Keratinocyte (primary cell): ENCODE measurements around the gene IGSF9. TPM values are rescaled to one million over a fixed set of nuclear protein-coding genes. Genes with fewer than 3 reads are reported as not detected.

ENCODE experiments used
- DNase-seq: peaks from one replicate; pipeline ENCODE4 v3.0.0-alpha.2; 2011; ENCODE audit warnings: low read depth, missing footprints, low spot score
- FAIRE-seq: peaks from 2 replicates; lab custom pipeline; 2011; peaks lifted over from hg19 to GRCh38; lab: Jason Lieb, UNC
- H2AFZ ChIP-seq: 2 replicates; pipeline ENCODE4 v1.6.0; 2012; ENCODE audit warnings: low read length, control low read depth, inconsistent platforms; ENCODE audit not compliant: control insufficient read depth
- H3K27ac ChIP-seq: 2 replicates; pipeline ENCODE4 v1.5.1; 2011; ENCODE audit warnings: low read length; ENCODE audit not compliant: control insufficient read depth, insufficient read depth
- H3K27me3 ChIP-seq: 3 replicates; pipeline ENCODE4 v1.6.0; 2011; ENCODE audit warnings: low read length; ENCODE audit not compliant: control insufficient read depth, insufficient read depth; ENCODE audit errors: extremely low read depth
- H3K36me3 ChIP-seq, 2 experiments: 2 replicates in 1 of 2; 3 replicates in 1 of 2; pipeline ENCODE4 v1.5.1; 2011; ENCODE audit warnings: low read length in 2 of 2, mild to moderate bottlenecking in 1 of 2; ENCODE audit not compliant: control insufficient read depth in 2 of 2, insufficient read depth in 2 of 2; ENCODE audit errors: extremely low read depth in 1 of 2
- H3K4me1 ChIP-seq: 3 replicates; pipeline ENCODE4 v1.5.1; 2011; ENCODE audit warnings: low read length; ENCODE audit not compliant: control insufficient read depth, insufficient read depth; ENCODE audit errors: extremely low read depth
- H3K4me2 ChIP-seq: 3 replicates; pipeline ENCODE4 v1.6.0; 2011; ENCODE audit warnings: low read depth, low read length; ENCODE audit not compliant: control insufficient read depth, insufficient read depth; ENCODE audit errors: extremely low read depth
- H3K4me3 ChIP-seq, 3 experiments: fragments of 200-600 bp in 1 of 3; sonication (generic) in 1 of 3; 2 replicates in 2 of 3; 3 replicates in 1 of 3; pipeline ENCODE4 v1.5.1; 2011 to 2016; ENCODE audit warnings: low read length in 3 of 3, mild to moderate bottlenecking in 3 of 3, control low read depth in 2 of 3, inconsistent platforms in 1 of 3, low read depth in 1 of 3, mixed read lengths in 1 of 3, mixed run types in 1 of 3, moderate library complexity in 1 of 3; ENCODE audit not compliant: control insufficient read depth in 2 of 3, insufficient read depth in 2 of 3; ENCODE audit errors: extremely low read depth in 1 of 3
- H3K79me2 ChIP-seq: 2 replicates; pipeline ENCODE4 v1.6.0; 2012; ENCODE audit warnings: low read length; ENCODE audit not compliant: control insufficient read depth, insufficient read depth
- H3K9ac ChIP-seq: 3 replicates; pipeline ENCODE4 v1.6.0; 2011; ENCODE audit warnings: low read length; ENCODE audit not compliant: control insufficient read depth, insufficient read depth; ENCODE audit errors: extremely low read depth
- H3K9me1 ChIP-seq: 3 replicates; pipeline ENCODE4 v1.6.0; 2011; ENCODE audit warnings: low read length; ENCODE audit not compliant: control insufficient read depth, insufficient read depth; ENCODE audit errors: extremely low read depth
- H3K9me3 ChIP-seq: 2 replicates; pipeline ENCODE4 v1.5.1; 2012; ENCODE audit warnings: low read depth, low read length; ENCODE audit not compliant: control insufficient read depth
- H4K20me1 ChIP-seq: 3 replicates; pipeline ENCODE4 v1.6.0; 2011; ENCODE audit warnings: low read length; ENCODE audit not compliant: control insufficient read depth, insufficient read depth; ENCODE audit errors: extremely low read depth
- EZH2 ChIP-seq: IDR thresholded peaks from one replicate; pipeline ENCODE4 v1.6.1; 2012; ENCODE audit warnings: inconsistent platforms, mild to moderate bottlenecking, low read length, moderate library complexity
- dilution Hi-C: fragments of 300-500 bp; cut with MboI; formaldehyde crosslinking; loops from one replicate; pipeline ENCODE4 v1.7.0; 2020; ENCODE audit warnings: low sequenced_read_pairs; ENCODE audit not compliant: extremely low pct_ligation_motif_present
- polyA plus RNA-seq, 5 experiments: library from polyadenylated mRNA; depleted of rRNA in 3 of 5; stranded (reverse) in 3 of 5; stranded (forward) in 1 of 5; unstranded in 1 of 5; fragments of >200 nt; gene quantifications; 1 replicate in 1 of 5; 2 replicates in 3 of 5; 3 replicates in 1 of 5; pipeline versions ENCODE4 v1.2.1 to v1.2.3, GENCODE V29; 2011 to 2012; ENCODE audit warnings: missing spikeins in 2 of 5, low read depth in 1 of 5, low replicate concordance in 1 of 5
- TF ChIP-seq, protein P1 (sequence below), 3 experiments: IDR thresholded peaks in 1 of 3; conservative IDR thresholded peaks in 1 of 3; optimal IDR thresholded peaks in 1 of 3; 2 replicates in 2 of 3; 3 replicates in 1 of 3; pipeline versions ENCODE3 to v1.5.1; 2011; ENCODE audit warnings: low read length in 3 of 3, mild to moderate bottlenecking in 3 of 3, moderate library complexity in 2 of 3, control low read depth in 1 of 3, inconsistent platforms in 1 of 3; ENCODE audit not compliant: insufficient read depth in 2 of 3; ENCODE audit errors: extremely low read depth in 1 of 3

Gene IGSF9
- polyA plus RNA-seq, 1 donor (not counting 4 experiments of a cell fraction or from before 2014, with no cell fraction given), result 4.2 TPM

DNA sequence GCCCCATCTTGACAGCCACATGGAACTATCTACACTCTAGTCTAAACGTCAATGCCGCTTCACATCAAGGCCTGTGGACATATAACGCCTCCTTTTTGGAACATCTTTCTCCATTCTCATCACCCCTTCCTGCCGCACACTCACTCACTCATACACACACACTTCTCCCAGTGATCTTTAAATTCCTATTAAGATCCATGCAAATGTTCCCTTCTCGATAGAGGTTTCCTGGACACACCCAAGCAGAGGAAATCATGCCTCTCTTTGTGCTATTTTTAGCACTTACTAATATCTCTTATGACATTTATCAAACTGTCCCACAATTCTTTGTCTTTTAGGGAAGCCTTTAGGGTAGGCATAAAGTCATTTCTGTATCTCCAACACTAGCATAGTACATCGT is 36.9 kb upstream of the IGSF9 start:
- dilution Hi-C loops, result no loop called here
- Histone ChIP-seq H3K4me2 (no peak overlapping the region), H3K9me1 (peaks cover 5% of the 10 kb centered on the region)

DNA sequence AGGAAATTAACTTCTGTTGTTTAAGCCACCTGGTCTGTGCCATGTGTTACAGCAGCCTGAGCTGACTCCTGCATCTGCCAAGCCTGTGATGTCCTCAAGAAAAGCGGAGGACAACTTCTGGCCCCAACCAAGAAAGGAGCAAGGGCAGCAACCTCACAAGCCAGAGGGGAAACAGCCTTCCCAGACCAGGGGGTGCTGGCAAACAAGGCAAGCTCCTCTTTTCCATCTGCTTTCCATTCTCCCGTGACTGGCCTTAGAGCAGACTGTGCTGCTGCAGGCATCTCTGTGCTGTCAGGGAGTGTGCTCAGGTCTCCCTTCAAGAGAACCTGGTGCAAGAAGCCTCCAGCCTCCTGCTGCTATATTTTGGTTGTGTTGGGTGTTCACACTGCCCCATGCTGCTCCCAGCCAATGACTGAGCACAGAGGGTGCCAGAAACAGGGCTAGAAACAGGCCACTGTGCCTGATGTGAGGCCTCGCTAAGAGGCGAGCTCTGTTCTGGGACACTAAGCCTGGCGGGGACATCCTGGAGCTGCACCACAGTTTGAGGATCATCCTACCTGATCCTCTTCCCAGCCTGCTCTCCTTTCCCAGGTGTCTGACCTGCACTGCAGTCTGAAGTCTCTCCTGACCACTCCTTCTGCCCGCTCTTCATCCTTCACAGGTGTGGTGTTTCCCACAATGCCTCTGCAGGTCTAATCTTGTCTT is 36.1 kb upstream of the IGSF9 start:
- no peaks in the 10 kb centered on the region for H3K79me2 ChIP-seq
- no peak overlapping the region for H3K27ac ChIP-seq
- no peaks in the 10 kb centered on the region for H3K27me3 ChIP-seq
- H3K9me3 ChIP-seq, result no peaks in the 10 kb centered on the region
- dilution Hi-C loops, result no loop called here
- H3K4me1 ChIP-seq, result no peaks in the 10 kb centered on the region
- H3K4me2 ChIP-seq, result no peak overlapping the region
- H3K4me3 ChIP-seq, result no peak overlapping the region
- H3K9me1 ChIP-seq, result peaks cover 5% of the 10 kb centered on the region
- H4K20me1 ChIP-seq, result no peaks in the 10 kb centered on the region
- TF ChIP-seq, protein P1, sequence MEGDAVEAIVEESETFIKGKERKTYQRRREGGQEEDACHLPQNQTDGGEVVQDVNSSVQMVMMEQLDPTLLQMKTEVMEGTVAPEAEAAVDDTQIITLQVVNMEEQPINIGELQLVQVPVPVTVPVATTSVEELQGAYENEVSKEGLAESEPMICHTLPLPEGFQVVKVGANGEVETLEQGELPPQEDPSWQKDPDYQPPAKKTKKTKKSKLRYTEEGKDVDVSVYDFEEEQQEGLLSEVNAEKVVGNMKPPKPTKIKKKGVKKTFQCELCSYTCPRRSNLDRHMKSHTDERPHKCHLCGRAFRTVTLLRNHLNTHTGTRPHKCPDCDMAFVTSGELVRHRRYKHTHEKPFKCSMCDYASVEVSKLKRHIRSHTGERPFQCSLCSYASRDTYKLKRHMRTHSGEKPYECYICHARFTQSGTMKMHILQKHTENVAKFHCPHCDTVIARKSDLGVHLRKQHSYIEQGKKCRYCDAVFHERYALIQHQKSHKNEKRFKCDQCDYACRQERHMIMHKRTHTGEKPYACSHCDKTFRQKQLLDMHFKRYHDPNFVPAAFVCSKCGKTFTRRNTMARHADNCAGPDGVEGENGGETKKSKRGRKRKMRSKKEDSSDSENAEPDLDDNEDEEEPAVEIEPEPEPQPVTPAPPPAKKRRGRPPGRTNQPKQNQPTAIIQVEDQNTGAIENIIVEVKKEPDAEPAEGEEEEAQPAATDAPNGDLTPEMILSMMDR (optimal IDR thresholded peaks at IDR 0.05 in 1 of 3, IDR thresholded peaks at IDR 0.05 in 1 of 3, conservative IDR thresholded peaks at IDR 0.05 in 1 of 3; ENCODE audit: extremely low read depth in 1 of 3, insufficient read depth in 2 of 3, low read length in 3 of 3), result no peak
- no peak for TF ChIP-seq EZH2
- DNase-seq (no peak), FAIRE-seq (no peak)
- no peak overlapping the region for H2AFZ ChIP-seq
- H3K9ac ChIP-seq, result no peak overlapping the region
- peaks cover 27 to 29% of the 10 kb centered on the region in 2 experiments for H3K36me3 ChIP-seq

More for the DNA sequence above, 36.9 kb upstream of the IGSF9 start:
- no peaks in the 10 kb centered on the region for H3K27me3 ChIP-seq
- no peaks in the 10 kb centered on the region for H3K79me2 ChIP-seq
- H3K9ac ChIP-seq, result no peak overlapping the region
- H3K4me3 ChIP-seq, result no peak overlapping the region
- TF ChIP-seq EZH2, result no peak
- TF ChIP-seq, protein P1 (optimal IDR thresholded peaks at IDR 0.05 in 1 of 3, IDR thresholded peaks at IDR 0.05 in 1 of 3, conservative IDR thresholded peaks at IDR 0.05 in 1 of 3; ENCODE audit: extremely low read depth in 1 of 3, insufficient read depth in 2 of 3, low read length in 3 of 3), result no peak
- H2AFZ ChIP-seq, result no peak overlapping the region
- FAIRE-seq (no peak), DNase-seq (no peak)
- H3K27ac ChIP-seq, result no peak overlapping the region
- no peaks in the 10 kb centered on the region for H4K20me1 ChIP-seq
- H3K9me3 ChIP-seq, result no peaks in the 10 kb centered on the region
- peaks cover 26 to 29% of the 10 kb centered on the region in 2 experiments for H3K36me3 ChIP-seq
- no peaks in the 10 kb centered on the region for H3K4me1 ChIP-seq
